GM13977 (cell line): ENCODE results near the gene MED25.

Experiments
- DNase-seq: peaks from one replicate; pipeline ENCODE4 v3.0.0; 2012; ENCODE audit warnings: low spot score
- CTCF ChIP-seq: IDR thresholded peaks from 2 replicates; pipeline ENCODE4 v1.5.1; 2012; ENCODE audit warnings: mild to moderate bottlenecking, control low read depth; ENCODE audit not compliant: insufficient read depth; ENCODE audit errors: extremely low read depth, missing control alignments
- in situ Hi-C: fragments of 300-500 bp; cut with MboI; formaldehyde crosslinking; loops from one replicate; pipeline ENCODE4 v1.12.0; 2022; ENCODE audit warnings: low sequenced_read_pairs, low pct_unique_long_range_greater_than_20kb, mixed read lengths, inconsistent platforms; ENCODE audit not compliant: unreplicated experiment

MED25 gene

DNA sequence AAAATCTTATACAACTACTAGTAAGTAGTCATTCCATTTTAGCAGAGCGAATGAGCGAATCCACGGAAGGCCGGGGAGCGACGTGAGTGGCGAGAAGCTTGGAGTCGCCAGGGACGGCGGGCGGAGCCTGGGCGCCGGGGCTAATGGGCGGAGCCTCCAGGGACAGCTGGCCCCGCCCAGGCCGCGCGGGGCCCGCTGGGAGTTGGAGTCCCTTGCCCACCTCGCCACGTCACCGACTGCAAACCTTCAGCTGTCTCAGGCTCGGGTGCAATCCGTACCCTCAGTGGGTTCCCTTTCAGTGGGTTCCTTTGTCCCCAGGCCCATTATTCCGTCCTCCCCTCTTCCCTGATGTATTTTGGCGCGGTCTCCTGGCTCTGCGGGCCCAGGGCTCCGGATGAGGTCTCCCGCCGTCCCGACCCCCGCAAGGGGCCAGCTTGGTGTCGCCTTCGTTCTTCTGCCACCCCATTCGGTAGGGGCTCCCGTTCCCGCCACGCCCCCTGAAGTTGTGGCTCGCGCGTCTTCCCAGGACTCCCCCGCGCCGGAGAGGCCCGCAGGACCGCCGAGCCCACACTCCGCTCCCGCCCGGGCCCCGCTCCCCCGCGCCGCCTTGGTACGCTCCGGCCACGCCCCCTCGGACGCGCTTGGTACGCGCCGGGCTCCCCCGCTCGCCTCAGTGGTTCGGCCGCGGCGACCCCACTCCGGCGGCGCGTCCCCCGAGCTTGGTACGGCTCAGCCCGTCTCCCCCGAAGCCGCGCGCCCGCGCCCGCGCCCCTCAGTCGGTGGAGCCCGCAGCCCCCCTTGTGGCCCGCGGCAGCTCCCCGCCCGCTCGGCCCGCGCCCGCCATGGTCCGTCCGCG lies 32.6 kb downstream of the MED25 start, which contains the start of gene PTOV1:
Gene PTOV1 (plus strand): TSS at position 673 of the 856 bp plus-strand sequence.
- no peak for TF ChIP-seq CTCF
- peak; percentile 98 for DNase-seq
- in situ Hi-C loops, result no loop called here

DNA sequence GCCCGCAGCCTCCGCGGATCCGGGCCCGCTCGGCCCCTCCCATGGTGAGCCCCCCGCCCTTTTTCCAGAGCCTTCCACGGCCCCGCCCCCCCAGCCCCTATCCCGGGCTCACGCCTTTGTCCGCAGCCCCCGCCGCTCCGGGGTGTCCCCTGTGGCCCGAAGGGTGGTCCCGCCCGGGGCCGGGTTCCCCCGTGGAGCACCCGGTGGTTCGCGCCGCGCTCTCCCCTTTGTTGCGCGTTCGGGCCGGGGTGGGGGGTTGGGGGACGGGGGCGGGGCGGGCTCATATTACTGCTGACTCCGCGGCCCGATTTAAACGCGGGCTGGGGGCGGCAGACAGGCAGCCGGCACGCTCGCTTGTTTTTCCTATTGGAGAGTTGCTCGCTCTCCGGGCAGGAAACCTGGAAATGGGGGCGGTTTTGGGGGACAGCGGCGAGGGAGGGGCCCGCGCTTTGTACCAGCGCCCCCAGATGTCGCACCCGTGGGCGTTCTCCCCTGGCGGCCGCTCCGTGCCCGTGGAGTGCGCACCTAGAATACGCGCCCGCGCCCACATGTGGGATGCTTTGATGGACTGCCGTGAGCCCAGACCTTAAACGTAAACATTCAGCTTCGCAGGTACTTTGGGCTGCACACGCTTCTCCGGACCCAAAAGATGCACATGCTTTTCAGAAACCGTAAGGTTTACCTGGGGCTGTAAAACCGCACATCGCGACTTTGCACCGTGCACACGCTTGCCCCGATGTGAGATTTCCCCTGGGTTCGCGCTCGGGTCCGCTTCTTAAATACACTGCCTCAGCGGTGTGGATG lies 33.6 kb downstream of the MED25 start:
- in situ Hi-C loops, result no loop called here
- TF ChIP-seq CTCF, result no peak
- DNase-seq, result peak; percentile 69

- TF ChIP-seq CTCF, result no peak
- in situ Hi-C loops, result no loop called here
- no peak for DNase-seq
These were observed 34.6 kb downstream of the MED25 start for GRCh38 chr19:49852631-49853126.

GRCh38 chr19:49853852-49854377 lies 35.8 kb downstream of the MED25 start:
- no peak for TF ChIP-seq CTCF
- DNase-seq, result no peak
- in situ Hi-C loops, result no loop called here

DNA sequence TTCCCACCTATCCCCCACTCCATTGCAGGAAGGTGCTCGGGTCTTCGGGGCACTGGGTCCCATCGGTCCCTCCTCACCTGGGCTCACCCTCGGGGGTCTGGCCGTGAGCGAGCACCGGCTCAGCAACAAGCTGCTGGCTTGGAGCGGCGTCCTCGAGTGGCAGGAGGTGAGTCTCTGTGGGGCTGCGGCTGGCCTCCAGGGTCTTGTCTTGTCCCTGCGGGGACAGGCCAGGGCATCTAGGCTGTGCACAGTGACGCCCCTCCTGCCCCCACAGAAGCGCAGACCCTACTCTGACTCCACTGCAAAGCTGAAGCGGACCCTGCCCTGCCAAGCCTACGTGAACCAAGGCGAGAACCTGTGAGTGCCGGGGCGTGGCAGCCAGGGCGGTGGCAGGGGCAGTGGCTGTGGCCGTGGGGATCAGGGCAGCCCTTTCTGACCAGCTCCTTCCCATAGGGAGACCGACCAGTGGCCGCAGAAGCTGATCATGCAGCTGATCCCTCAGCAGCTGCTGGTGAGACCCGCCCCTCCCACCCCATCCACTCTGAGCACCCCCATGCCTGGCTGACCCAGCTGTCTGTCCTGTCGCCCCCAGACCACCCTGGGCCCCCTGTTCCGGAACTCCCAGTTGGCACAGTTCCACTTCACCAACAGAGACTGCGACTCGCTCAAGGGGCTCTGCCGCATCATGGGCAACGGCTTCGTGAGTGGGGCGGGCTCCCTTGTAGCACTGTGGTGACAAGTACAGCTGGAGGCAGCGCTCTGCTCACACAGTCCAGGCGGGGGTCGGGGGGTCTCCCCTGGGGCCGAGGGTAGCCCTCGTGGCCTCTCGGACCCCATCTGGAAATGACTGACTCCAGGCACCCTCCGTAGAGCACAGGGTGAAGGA lies 36.5 kb downstream of the MED25 start:
- no peak for DNase-seq
- in situ Hi-C loops, result no loop called here
- no peak for TF ChIP-seq CTCF
